GM18505 (cell line): ENCODE data around the gene MYL11.

Experiments
- ATAC-seq: cut with Tn5 transposase; IDR thresholded peaks from one replicate; pipeline ENCODE4 v1.9.1; 2021; ENCODE audit not compliant: unreplicated experiment
- POLR2A ChIP-seq: IDR thresholded peaks from 4 replicates; pipeline ENCODE4 v1.6.1; 2011; ENCODE audit warnings: borderline replicate concordance; ENCODE audit not compliant: insufficient read depth, insufficient read length; ENCODE audit errors: extremely low read depth

MYL11 gene

GRCh38 chr16:30370456-30371247, 4.0 kb upstream of the MYL11 start, which contains the start of gene TBC1D10B:
TBC1D10B (minus strand) TSS chr16:30370494; CDS start chr16:30370183, 311 bp downstream.
- TF ChIP-seq POLR2A = peak; percentile 68
- peak; percentile 72 for ATAC-seq

- peak; percentile 82 for TF ChIP-seq POLR2A
Measured at GRCh38 chr16:30371248-30371816, 3.3 kb upstream of the MYL11 start.

GRCh38 chr16:30372038-30372712, 2.4 kb upstream of the MYL11 start:
- no peak for TF ChIP-seq POLR2A

More at GRCh38 chr16:30371248-30371816, 3.3 kb upstream of the MYL11 start:
- ATAC-seq = no peak

GRCh38 chr16:30372725-30373124, 1.9 kb upstream of the MYL11 start:
- no peak for TF ChIP-seq POLR2A
- no peak for ATAC-seq

More at GRCh38 chr16:30372038-30372712, 2.4 kb upstream of the MYL11 start:
- no peak for ATAC-seq

- ATAC-seq = no peak
- TF ChIP-seq POLR2A = no peak
Measured at GRCh38 chr16:30375864-30376263, 1.3 kb downstream of the MYL11 start.

- no peak for TF ChIP-seq POLR2A
- ATAC-seq = no peak
Measured at GRCh38 chr16:30376461-30376902, 1.9 kb downstream of the MYL11 start.

GRCh38 chr16:30377050-30377811, 2.6 kb downstream of the MYL11 start:
- ATAC-seq = no peak
- no peak for TF ChIP-seq POLR2A

GRCh38 chr16:30377812-30378235, 3.2 kb downstream of the MYL11 start:
- peak; percentile 68 for TF ChIP-seq POLR2A
- ATAC-seq = peak; percentile 25

- ATAC-seq = peak; percentile 83
- peak; percentile 68 for TF ChIP-seq POLR2A
Measured at GRCh38 chr16:30378236-30379157, 3.9 kb downstream of the MYL11 start.

GRCh38 chr16:30379158-30379783, 4.7 kb downstream of the MYL11 start:
- no peak for TF ChIP-seq POLR2A
- no peak for ATAC-seq

GRCh38 chr16:30380072-30380802, 5.6 kb downstream of the MYL11 start:
- ATAC-seq = no peak
- no peak for TF ChIP-seq POLR2A
